ENCODE results near the gene CACNA1H. TPM values are rescaled to one million over a fixed set of nuclear protein-coding genes. Genes with fewer than 3 reads are reported as not detected.

The CACNA1H gene
- total and polyA plus RNA-seq, 2 experiments from 2014 or later: 9.1 TPM

DNA sequence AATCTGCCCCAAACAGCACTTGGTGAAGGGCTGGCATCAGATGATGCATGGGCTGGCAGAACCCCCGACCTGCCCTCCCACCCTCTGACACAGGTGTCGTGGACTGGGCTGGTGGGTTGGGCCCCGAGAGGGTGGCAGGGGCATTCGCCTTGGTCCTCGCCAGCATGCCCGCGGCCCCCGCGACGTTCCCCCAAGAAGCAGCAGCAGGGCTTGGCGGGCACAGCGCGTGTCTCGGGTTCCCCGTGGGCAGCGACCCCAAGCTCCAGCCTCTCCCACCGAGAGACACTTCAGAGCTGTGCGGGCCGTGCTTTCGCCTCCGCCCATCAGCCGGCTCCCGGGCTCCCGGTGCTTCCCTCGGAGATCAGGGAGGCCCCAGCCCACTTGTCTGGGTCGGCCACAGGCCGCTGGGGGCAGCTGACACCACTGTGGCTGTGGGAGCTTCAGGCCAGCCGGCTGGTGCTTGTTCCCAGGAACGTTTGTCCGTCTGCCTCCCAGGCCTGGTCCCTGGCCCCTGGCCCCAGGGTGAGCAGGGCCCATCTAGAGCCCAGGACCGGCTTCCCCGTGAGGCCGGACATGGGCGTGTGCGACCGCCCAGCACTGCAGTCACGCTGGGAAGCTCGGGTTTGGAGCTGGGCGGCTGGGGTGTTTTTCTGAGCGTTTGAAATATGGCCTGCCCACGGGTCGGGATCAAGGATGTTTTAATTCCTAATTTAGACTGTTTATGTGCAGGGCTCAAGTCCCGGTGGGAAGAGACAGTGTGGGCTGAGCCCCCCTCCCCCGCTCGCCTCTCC lies 16.6 kb downstream of the CACNA1H start:
- no peaks in the 10 kb centered on the region for H3K4me1 ChIP-seq (ENCODE audit: insufficient read depth)
- H3K79me2 ChIP-seq: no peaks in the 10 kb centered on the region
- no peak for DNase-seq (ENCODE audit: low spot score)
- TF ChIP-seq EZH2phosphoT487 (IDR thresholded peaks at IDR 0.05; ENCODE audit: low read depth, severe bottlenecking, unreplicated experiment) (no peak), EZH2 (IDR thresholded peaks at IDR 0.05; ENCODE audit: borderline replicate concordance) (no peak)
- TF ChIP-seq, protein P1, sequence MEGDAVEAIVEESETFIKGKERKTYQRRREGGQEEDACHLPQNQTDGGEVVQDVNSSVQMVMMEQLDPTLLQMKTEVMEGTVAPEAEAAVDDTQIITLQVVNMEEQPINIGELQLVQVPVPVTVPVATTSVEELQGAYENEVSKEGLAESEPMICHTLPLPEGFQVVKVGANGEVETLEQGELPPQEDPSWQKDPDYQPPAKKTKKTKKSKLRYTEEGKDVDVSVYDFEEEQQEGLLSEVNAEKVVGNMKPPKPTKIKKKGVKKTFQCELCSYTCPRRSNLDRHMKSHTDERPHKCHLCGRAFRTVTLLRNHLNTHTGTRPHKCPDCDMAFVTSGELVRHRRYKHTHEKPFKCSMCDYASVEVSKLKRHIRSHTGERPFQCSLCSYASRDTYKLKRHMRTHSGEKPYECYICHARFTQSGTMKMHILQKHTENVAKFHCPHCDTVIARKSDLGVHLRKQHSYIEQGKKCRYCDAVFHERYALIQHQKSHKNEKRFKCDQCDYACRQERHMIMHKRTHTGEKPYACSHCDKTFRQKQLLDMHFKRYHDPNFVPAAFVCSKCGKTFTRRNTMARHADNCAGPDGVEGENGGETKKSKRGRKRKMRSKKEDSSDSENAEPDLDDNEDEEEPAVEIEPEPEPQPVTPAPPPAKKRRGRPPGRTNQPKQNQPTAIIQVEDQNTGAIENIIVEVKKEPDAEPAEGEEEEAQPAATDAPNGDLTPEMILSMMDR (IDR thresholded peaks at IDR 0.05; ENCODE audit: poor library complexity): no peak
- H3K4me3 ChIP-seq: no peak overlapping the region
- H3K4me2 ChIP-seq: no peak overlapping the region
- H3K27ac ChIP-seq: no peak overlapping the region
- H2AFZ ChIP-seq: no peak overlapping the region
- WGBS (ENCODE audit: low lambda C conversion rate, missing lambda C conversion rate): 76% methylated on average over 44 of the region's 45 CpGs
- no peaks in the 10 kb centered on the region for H3K9me3 ChIP-seq (ENCODE audit: low read depth)
- H3K36me3 ChIP-seq (replicated peaks; ENCODE audit: insufficient read depth, low read depth): no peaks in the 10 kb centered on the region
- H4K20me1 ChIP-seq (ENCODE audit: insufficient read depth, poor library complexity, severe bottlenecking): no peaks in the 10 kb centered on the region
- H3K9me2 ChIP-seq (replicated peaks; ENCODE audit: insufficient read depth): no peaks in the 10 kb centered on the region
- no peaks in the 10 kb centered on the region for H3K27me3 ChIP-seq

DNA sequence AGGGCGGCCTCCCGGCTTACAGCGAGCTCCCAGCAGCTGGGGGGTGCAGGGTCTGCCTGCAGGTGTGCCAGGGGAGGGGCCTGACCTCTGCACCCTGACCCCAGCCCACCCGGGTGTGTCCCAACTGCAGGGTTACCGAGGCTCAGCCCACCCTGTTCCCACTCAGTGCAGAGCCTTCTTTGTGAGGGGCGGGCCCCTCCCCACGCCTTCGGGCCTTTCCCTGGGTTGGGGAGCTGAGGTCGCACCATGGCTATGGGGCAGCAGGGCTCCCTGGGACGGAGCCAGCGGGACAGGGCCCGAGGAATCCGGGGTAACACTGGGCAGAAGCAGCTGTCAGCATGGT lies 17.1 kb downstream of the CACNA1H start:
- Histone ChIP-seq H3K79me2 (no peaks in the 10 kb centered on the region), H3K4me1 (ENCODE audit: insufficient read depth) (no peaks in the 10 kb centered on the region), H2AFZ (no peak overlapping the region), H3K27me3 (no peaks in the 10 kb centered on the region), H3K4me2 (no peak overlapping the region), H3K9me3 (ENCODE audit: low read depth) (no peaks in the 10 kb centered on the region), H3K4me3 (no peak overlapping the region), H4K20me1 (ENCODE audit: insufficient read depth, poor library complexity, severe bottlenecking) (no peaks in the 10 kb centered on the region), H3K27ac (no peak overlapping the region), H3K9me2 (replicated peaks; ENCODE audit: insufficient read depth) (no peaks in the 10 kb centered on the region), H3K36me3 (replicated peaks; ENCODE audit: insufficient read depth, low read depth) (no peaks in the 10 kb centered on the region)
- DNase-seq (ENCODE audit: low spot score): no peak
- WGBS (ENCODE audit: low lambda C conversion rate, missing lambda C conversion rate): 80% methylated on average over 12 of the region's 13 CpGs
- TF ChIP-seq EZH2 (IDR thresholded peaks at IDR 0.05; ENCODE audit: borderline replicate concordance) (no peak), EZH2phosphoT487 (IDR thresholded peaks at IDR 0.05; ENCODE audit: low read depth, severe bottlenecking, unreplicated experiment) (no peak)
- TF ChIP-seq, protein P1 (IDR thresholded peaks at IDR 0.05; ENCODE audit: poor library complexity): no peak

DNA sequence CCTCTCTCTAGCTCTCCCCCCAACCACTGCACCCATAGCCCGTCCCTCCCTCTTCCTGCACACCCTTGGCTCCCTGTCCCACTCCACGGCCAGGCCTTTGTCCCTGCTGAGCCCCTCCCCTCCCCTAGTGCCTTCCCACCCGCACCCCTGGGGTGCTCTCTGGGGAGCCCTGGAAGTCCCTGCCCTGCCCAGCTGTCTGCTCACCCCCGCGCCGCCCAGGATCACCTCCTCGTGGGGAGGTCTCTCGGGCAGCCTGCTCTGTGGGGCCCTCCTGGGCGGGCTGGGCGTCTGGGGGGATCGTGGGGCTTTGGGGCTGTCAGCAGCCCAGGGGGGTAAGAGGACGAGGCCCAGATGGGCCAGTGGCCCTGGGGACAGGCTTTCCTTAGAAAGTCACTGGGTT lies 18.1 kb downstream of the CACNA1H start:
- Histone ChIP-seq H3K27me3 (no peaks in the 10 kb centered on the region), H3K9me2 (replicated peaks; ENCODE audit: insufficient read depth) (no peaks in the 10 kb centered on the region), H3K36me3 (replicated peaks; ENCODE audit: insufficient read depth, low read depth) (no peaks in the 10 kb centered on the region), H3K27ac (no peak overlapping the region), H3K79me2 (no peaks in the 10 kb centered on the region), H3K4me1 (ENCODE audit: insufficient read depth) (no peaks in the 10 kb centered on the region), H3K9me3 (ENCODE audit: low read depth) (no peaks in the 10 kb centered on the region), H4K20me1 (ENCODE audit: insufficient read depth, poor library complexity, severe bottlenecking) (no peaks in the 10 kb centered on the region), H3K4me3 (no peak overlapping the region), H3K4me2 (no peak overlapping the region), H2AFZ (no peak overlapping the region)
- TF ChIP-seq EZH2phosphoT487 (IDR thresholded peaks at IDR 0.05; ENCODE audit: low read depth, severe bottlenecking, unreplicated experiment) (no peak), EZH2 (IDR thresholded peaks at IDR 0.05; ENCODE audit: borderline replicate concordance) (no peak)
- TF ChIP-seq, protein P1 (IDR thresholded peaks at IDR 0.05; ENCODE audit: poor library complexity): no peak
- DNase-seq (ENCODE audit: low spot score): no peak
- WGBS (ENCODE audit: low lambda C conversion rate, missing lambda C conversion rate): 84% methylated on average over 8 of the region's 12 CpGs
